A549 (cell line): ENCODE results near the gene RETREG1. TPM values are rescaled to one million over a fixed set of nuclear protein-coding genes. Genes with fewer than 3 reads are reported as not detected.
A peak's percentile ranks its signal among the peaks of the same experiment; 100 is the strongest.

Experiments used
- ATAC-seq, 2 experiments: fragments of 200-7000 bp in 1 of 2; fragments of >200 bp in 1 of 2; cut with Nextera tagmentation in 1 of 2; cut with Tn5 transposase in 1 of 2; 3 replicates each; pipeline versions ENCODE4 v1.8.0 to v1.9.1; 2018 to 2020; ENCODE audit warnings: mild to moderate bottlenecking in 1 of 2, moderate library complexity in 1 of 2
- CTCF ChIA-PET: fragments of 300-600 bp; sonication (Branson Sonifier 250); formaldehyde crosslinking; extraction: SDS; loops from one replicate; lab custom pipeline; 2021; ENCODE audit warnings: antibody characterized with exemption, inconsistent platforms; lab: Yijun Ruan, JAX
- POLR2A ChIA-PET: fragments of 350-600 bp; formaldehyde crosslinking; extraction: SDS; loops from one replicate; lab custom pipeline; 2021; ENCODE audit warnings: antibody characterized with exemption, inconsistent platforms; lab: Yijun Ruan, JAX
- DNase-seq, 2 experiments: peaks; one replicate each; pipeline versions ENCODE4 v3.0.0 to v3.0.0-alpha.2; 2011 to 2016; ENCODE audit warnings: low read depth in 1 of 2, low spot score in 1 of 2
- FAIRE-seq: peaks from 2 replicates; lab custom pipeline; 2011; peaks lifted over from hg19 to GRCh38; lab: Jason Lieb, UNC
- H3K27ac ChIP-seq, 2 experiments: fragments of >200 bp; sonication (Bioruptor Twin); formaldehyde crosslinking; 3 replicates each; pipeline ENCODE4 v1.5.1; 2016 to 2017
- H3K4me1 ChIP-seq: fragments of >200 bp; sonication (Bioruptor Twin); formaldehyde crosslinking; 3 replicates; pipeline ENCODE4 v1.6.1; 2016
- H3K4me2 ChIP-seq: fragments of >200 bp; sonication (Bioruptor Twin); formaldehyde crosslinking; 3 replicates; pipeline ENCODE4 v1.6.1; 2016
- H3K4me3 ChIP-seq: fragments of >200 bp; sonication (Bioruptor Twin); formaldehyde crosslinking; 3 replicates; pipeline ENCODE4 v1.5.1; 2016
- H3K9me3 ChIP-seq: fragments of >200 bp; sonication (Bioruptor Twin); formaldehyde crosslinking; 3 replicates; pipeline ENCODE4 v1.6.1; 2016
- CHD2 ChIP-seq: fragments of 150-350 bp; IDR thresholded peaks from 2 replicates; pipeline ENCODE4 v1.6.1; 2014; ENCODE audit warnings: low read length; ENCODE audit not compliant: partially characterized antibody
- CHD4 ChIP-seq: fragments of 200-600 bp; sonication (generic); IDR thresholded peaks from 2 replicates; pipeline ENCODE4 v1.6.1; 2016; ENCODE audit warnings: antibody characterized with exemption, mild to moderate bottlenecking, borderline replicate concordance
- ESRRA ChIP-seq: fragments of 150-350 bp; IDR thresholded peaks from 2 replicates; pipeline ENCODE4 v1.6.1; 2014; ENCODE audit warnings: mild to moderate bottlenecking, low read length, borderline replicate concordance
- FOSB ChIP-seq: fragments of 250-450 bp; sonication (Bioruptor Pico); IDR thresholded peaks from 2 replicates; pipeline ENCODE4 v1.5.0; 2020; ENCODE audit warnings: mild to moderate bottlenecking, moderate library complexity
- HEYL ChIP-seq: fragments of 250-450 bp; sonication (Bioruptor Pico); IDR thresholded peaks from 2 replicates; pipeline ENCODE4 v1.8.0; 2021; ENCODE audit warnings: mild to moderate bottlenecking, moderate library complexity
- HOXB13 ChIP-seq: fragments of 250-450 bp; sonication (Bioruptor Pico); IDR thresholded peaks from 2 replicates; pipeline ENCODE4 v1.5.0; 2020; ENCODE audit warnings: low read depth, mild to moderate bottlenecking, moderate library complexity
- JUN ChIP-seq, 2 experiments: fragments of >200 bp; sonication (Bioruptor Twin); formaldehyde crosslinking; IDR thresholded peaks; 2 replicates in 1 of 2; 3 replicates in 1 of 2; pipeline ENCODE4 v1.6.1; 2016 to 2017
- NFE2L2 ChIP-seq: fragments of 150-350 bp; conservative IDR thresholded peaks from 2 replicates; pipeline ENCODE4 v1.6.1; 2014; ENCODE audit warnings: low read length
- NPAS2 ChIP-seq: fragments of 250-450 bp; sonication (Bioruptor Pico); IDR thresholded peaks from 2 replicates; pipeline ENCODE4 v1.8.0; 2022; ENCODE audit warnings: mild to moderate bottlenecking, moderate library complexity, borderline replicate concordance
- POLR2A ChIP-seq: IDR thresholded peaks from 2 replicates; pipeline ENCODE4 v1.6.1; 2012; ENCODE audit warnings: mild to moderate bottlenecking, low read length
- RARB ChIP-seq: fragments of 250-450 bp; sonication (Bioruptor Pico); IDR thresholded peaks from 2 replicates; pipeline ENCODE4 v1.8.0; 2021; ENCODE audit warnings: mild to moderate bottlenecking, moderate library complexity
- RCOR1 ChIP-seq: fragments of 150-350 bp; IDR thresholded peaks from 2 replicates; pipeline ENCODE4 v1.6.1; 2014; ENCODE audit warnings: antibody characterized with exemption, low read length, low read depth
- RFX5 ChIP-seq: fragments of 450-650 bp; IDR thresholded peaks from 2 replicates; pipeline ENCODE4 v1.7.1; 2014; ENCODE audit warnings: antibody characterized with exemption, mild to moderate bottlenecking, moderate library complexity
- SMC3 ChIP-seq: fragments of >200 bp; sonication (Bioruptor Twin); formaldehyde crosslinking; IDR thresholded peaks from 3 replicates; pipeline ENCODE4 v1.6.1; 2018; ENCODE audit warnings: inconsistent platforms
- TFCP2L1 ChIP-seq: fragments of 250-450 bp; sonication (Bioruptor Pico); IDR thresholded peaks from 2 replicates; pipeline ENCODE4 v1.5.0; 2021; ENCODE audit warnings: mild to moderate bottlenecking
- TP53 ChIP-seq: fragments of 250-450 bp; sonication (Bioruptor Pico); IDR thresholded peaks from 2 replicates; pipeline ENCODE4 v1.5.0; 2021; ENCODE audit warnings: mild to moderate bottlenecking, moderate library complexity
- ZFP36 ChIP-seq: fragments of 450-650 bp; IDR thresholded peaks from 2 replicates; pipeline ENCODE4 v1.6.1; 2014; ENCODE audit warnings: borderline replicate concordance; ENCODE audit not compliant: partially characterized antibody
- ZNF302 ChIP-seq: fragments of 250-450 bp; sonication (Bioruptor Pico); IDR thresholded peaks from 2 replicates; pipeline ENCODE4 v1.9.0; 2021; ENCODE audit warnings: inconsistent platforms, mild to moderate bottlenecking, moderate library complexity
- WGBS: methylation state at CpG from one replicate; pipeline ENCODE4 v1.1.6; 2017; ENCODE audit errors: missing lambda C conversion rate; 5-methylcytosine and 5-hydroxymethylcytosine counted together
- polyA plus RNA-seq, 4 experiments: library from polyadenylated mRNA; depleted of rRNA in 3 of 4; stranded (reverse); fragments of >200 nt; fragmentation: RNase III in 1 of 4; extraction: RNeasy Plus Mini Kit Qiagen cat#74134 plus additional on column Dnase treatment in 1 of 4; gene quantifications; 2 replicates in 3 of 4; 3 replicates in 1 of 4; pipeline ENCODE4 v1.2.3, GENCODE V29; 2011 to 2017
- TF ChIP-seq, protein P1 (sequence below): fragments of >200 bp; sonication (Bioruptor Twin); formaldehyde crosslinking; IDR thresholded peaks from 3 replicates; pipeline ENCODE4 v1.5.1; 2016
- TF ChIP-seq, protein P2 (sequence below): fragments of 450-650 bp; IDR thresholded peaks from 2 replicates; pipeline ENCODE4 v1.6.1; 2014; ENCODE audit warnings: antibody characterized with exemption
- TF ChIP-seq, protein P3 (sequence below): IDR thresholded peaks from 2 replicates; pipeline ENCODE4 v1.6.1; 2012
- TF ChIP-seq, protein P4 (sequence below): IDR thresholded peaks from 2 replicates; pipeline ENCODE4 v1.6.1; 2012; ENCODE audit warnings: low read depth, borderline replicate concordance
- TF ChIP-seq, protein P5 (sequence below): IDR thresholded peaks from 2 replicates; pipeline ENCODE4 v1.6.1; 2012

Gene RETREG1
- polyA plus RNA-seq, 2 of the 4 experiments (the other 2 are of a cell fraction) = 2.1 to 3.4 TPM

DNA sequence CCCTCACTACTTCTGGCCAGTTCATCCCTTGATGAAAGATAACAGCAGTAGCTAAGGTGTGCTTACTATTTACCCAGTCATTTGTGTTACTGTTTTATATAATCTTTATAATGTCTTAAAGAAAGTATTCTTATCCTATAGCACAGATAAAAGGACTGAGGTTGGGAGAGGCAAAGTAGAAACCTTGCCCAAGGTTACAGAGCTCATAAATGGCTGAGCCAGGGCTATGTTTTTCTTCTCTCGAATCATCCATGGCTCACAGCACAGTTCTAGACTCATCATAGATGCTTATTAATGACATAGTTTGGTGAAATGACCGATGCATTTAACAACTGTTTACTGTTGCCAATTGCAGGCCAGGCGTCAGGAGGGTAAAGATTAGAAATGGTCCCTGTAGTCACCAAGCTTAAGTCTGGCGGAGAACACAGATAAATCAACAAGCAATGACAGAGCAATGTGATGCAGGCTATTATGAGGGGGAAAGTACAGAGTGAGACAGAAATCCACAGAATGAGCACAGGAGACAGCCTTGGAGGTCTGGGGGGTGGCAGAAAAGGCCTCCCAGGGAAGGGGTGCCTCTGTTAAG is 85.6 kb downstream of the RETREG1 start:
- H3K9me3 ChIP-seq = no peaks in the 10 kb centered on the region
- ChIA-PET POLR2A (no interaction called here), CTCF (interaction anchor here (0.7 kb wide), 1 partner anchor 22 kb away, joined by 3 read pairs; no protein-coding TSS in a partner anchor)
- H3K4me2 ChIP-seq = no peak overlapping the region
- DNase-seq (no peak), ATAC-seq (no peak), FAIRE-seq (no peak)
- no peak overlapping the region for H3K4me3 ChIP-seq
- WGBS = 61% methylated on average over 4 of the region's 4 CpGs
- H3K4me1 ChIP-seq = 0 out of 3 replicates have a peak, but pooled peaks cover 4% of the 10 kb centered on the region
- H3K27ac ChIP-seq = no peak overlapping the region
- TF ChIP-seq CHD2 (no peak), HOXB13 (no peak), HEYL (CRISPR knock-in tag) (no peak), RFX5 (no peak), SMC3 (no peak)
- TF ChIP-seq, protein P1, sequence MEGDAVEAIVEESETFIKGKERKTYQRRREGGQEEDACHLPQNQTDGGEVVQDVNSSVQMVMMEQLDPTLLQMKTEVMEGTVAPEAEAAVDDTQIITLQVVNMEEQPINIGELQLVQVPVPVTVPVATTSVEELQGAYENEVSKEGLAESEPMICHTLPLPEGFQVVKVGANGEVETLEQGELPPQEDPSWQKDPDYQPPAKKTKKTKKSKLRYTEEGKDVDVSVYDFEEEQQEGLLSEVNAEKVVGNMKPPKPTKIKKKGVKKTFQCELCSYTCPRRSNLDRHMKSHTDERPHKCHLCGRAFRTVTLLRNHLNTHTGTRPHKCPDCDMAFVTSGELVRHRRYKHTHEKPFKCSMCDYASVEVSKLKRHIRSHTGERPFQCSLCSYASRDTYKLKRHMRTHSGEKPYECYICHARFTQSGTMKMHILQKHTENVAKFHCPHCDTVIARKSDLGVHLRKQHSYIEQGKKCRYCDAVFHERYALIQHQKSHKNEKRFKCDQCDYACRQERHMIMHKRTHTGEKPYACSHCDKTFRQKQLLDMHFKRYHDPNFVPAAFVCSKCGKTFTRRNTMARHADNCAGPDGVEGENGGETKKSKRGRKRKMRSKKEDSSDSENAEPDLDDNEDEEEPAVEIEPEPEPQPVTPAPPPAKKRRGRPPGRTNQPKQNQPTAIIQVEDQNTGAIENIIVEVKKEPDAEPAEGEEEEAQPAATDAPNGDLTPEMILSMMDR = no peak

DNA sequence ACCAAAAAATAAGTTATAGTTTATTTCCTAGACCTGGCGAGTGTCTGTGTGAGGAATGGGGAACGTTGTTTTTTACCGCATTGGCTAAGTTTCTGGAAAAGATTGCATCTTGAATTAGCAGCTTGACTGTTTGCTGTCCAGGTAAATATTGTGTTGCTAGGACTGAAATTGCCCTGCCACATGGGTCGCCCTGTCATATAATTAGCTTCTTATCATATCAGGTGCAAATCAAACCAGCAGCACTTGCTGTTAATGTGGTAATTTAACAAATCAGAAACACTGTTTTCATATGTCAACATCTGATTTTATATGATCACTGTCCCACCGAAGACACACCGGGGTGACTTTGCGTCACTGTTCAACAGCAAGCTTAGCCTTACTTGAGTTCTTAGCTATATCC is 87.5 kb downstream of the RETREG1 start:
- ChIA-PET POLR2A (interaction anchor here (0.6 kb wide), 1 partner anchor 688 kb away, joined by 4 read pairs; the partner anchor contains the start of gene BASP1), CTCF (interaction anchor here (0.7 to 1.4 kb wide), 3 partner anchors 21 to 661 kb away, joined by 3 to 6 read pairs (median 3); no protein-coding TSS in a partner anchor)
- Histone ChIP-seq H3K4me3 (no peak overlapping the region), H3K9me3 (no peaks in the 10 kb centered on the region), H3K27ac (no peak overlapping the region), H3K4me2 (no peak overlapping the region), H3K4me1 (0 out of 3 replicates have a peak, but pooled peaks cover 4% of the 10 kb centered on the region)
- ATAC-seq = no peak
- no peak for FAIRE-seq
- no peak for TF ChIP-seq HEYL (CRISPR knock-in tag)
- TF ChIP-seq JUN (IDR thresholded peaks at IDR 0.05) = no peak
- TF ChIP-seq, protein P2, sequence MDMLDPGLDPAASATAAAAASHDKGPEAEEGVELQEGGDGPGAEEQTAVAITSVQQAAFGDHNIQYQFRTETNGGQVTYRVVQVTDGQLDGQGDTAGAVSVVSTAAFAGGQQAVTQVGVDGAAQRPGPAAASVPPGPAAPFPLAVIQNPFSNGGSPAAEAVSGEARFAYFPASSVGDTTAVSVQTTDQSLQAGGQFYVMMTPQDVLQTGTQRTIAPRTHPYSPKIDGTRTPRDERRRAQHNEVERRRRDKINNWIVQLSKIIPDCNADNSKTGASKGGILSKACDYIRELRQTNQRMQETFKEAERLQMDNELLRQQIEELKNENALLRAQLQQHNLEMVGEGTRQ = no peak
- 84% methylated on average over 7 of the region's 7 CpGs for WGBS
- DNase-seq = no peak

DNA sequence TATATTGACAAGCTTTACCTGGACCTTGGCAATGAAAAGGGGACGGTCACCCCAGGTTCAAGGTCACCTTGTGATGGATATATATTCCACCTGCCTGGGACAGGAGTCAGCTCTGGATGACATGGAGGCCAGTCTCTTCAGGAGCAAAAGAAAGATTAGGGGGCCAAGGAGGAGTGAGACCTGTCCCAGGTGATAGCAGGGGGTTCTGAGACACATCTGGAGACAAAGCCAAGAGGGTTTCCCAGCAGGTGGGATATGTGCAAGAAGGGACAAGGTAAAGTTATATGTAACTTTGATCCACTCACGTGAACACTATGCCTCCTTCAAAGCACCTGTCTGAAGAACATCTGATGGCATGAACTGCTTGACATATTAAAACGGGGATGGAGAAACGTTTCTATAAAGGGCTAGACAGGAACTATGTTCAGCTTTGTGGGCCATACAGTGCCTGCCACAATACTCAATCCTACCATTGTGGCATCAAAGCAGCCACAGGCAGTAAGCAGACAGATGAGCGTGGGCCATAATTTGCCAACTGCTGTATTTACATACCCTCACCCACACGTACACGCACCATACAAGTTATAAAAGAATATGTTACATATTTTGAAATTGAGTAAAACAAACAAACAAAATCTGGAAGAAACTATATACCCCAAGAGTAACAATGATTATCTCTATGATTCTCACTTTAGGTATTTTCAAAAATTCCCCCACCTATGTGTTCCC is 88.3 kb downstream of the RETREG1 start:
- Histone ChIP-seq H3K4me3 (no peak overlapping the region), H3K4me1 (0 out of 3 replicates have a peak, but pooled peaks cover 4% of the 10 kb centered on the region), H3K27ac (no peak overlapping the region)
- POLR2A ChIA-PET = no interaction called here
- 58% methylated on average over 7 of the region's 7 CpGs for WGBS
- TF ChIP-seq POLR2A (no peak), RARB (no peak), CHD4 (no peak), FOSB (CRISPR knock-in tag) (no peak)
- TF ChIP-seq, protein P3, sequence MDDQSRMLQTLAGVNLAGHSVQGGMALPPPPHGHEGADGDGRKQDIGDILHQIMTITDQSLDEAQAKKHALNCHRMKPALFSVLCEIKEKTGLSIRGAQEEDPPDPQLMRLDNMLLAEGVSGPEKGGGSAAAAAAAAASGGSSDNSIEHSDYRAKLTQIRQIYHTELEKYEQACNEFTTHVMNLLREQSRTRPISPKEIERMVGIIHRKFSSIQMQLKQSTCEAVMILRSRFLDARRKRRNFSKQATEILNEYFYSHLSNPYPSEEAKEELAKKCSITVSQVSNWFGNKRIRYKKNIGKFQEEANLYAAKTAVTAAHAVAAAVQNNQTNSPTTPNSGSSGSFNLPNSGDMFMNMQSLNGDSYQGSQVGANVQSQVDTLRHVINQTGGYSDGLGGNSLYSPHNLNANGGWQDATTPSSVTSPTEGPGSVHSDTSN = no peak
- TF ChIP-seq, all 56 proteins: peak for 0
- FAIRE-seq = no peak
- no peak for DNase-seq
- no peak overlapping the region for H3K4me2 ChIP-seq
- H3K9me3 ChIP-seq = no peaks in the 10 kb centered on the region
- CTCF ChIA-PET = interaction anchor here (1.0 to 1.4 kb wide), 2 partner anchors 22 to 39 kb away, joined by 3 to 6 read pairs; no protein-coding TSS in a partner anchor
- ATAC-seq = 0 out of 6 replicates have a peak, but pooled peaks of 1 of the 2 experiments have one; percentile 17

DNA sequence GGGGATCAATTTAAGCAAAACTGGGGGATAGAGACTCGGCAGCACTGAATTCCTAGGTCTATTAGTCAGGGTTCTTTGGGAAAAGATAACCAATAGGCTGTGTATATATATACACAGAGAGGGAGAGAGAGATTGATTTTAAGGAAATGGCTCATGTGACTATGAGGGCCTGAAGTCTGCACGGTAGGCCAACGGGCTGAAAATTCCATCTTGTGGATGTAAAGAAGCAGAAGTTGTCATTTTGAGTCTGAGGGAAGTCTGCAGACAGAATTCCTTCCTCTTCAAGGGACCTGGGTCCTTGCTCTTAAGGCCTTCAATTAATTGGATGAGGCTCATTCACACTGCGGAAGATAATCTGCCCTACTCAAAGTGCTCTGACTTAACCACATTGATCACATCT is 91.1 kb downstream of the RETREG1 start:
- H3K4me2 ChIP-seq = no peak overlapping the region
- H3K27ac ChIP-seq = no peak overlapping the region
- TF ChIP-seq, protein P4, sequence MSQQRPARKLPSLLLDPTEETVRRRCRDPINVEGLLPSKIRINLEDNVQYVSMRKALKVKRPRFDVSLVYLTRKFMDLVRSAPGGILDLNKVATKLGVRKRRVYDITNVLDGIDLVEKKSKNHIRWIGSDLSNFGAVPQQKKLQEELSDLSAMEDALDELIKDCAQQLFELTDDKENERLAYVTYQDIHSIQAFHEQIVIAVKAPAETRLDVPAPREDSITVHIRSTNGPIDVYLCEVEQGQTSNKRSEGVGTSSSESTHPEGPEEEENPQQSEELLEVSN = no peak
- TF ChIP-seq RCOR1 (no peak), RARB (no peak), NPAS2 (CRISPR knock-in tag) (no peak), ESRRA (no peak), ZFP36 (no peak), TFCP2L1 (no peak), TP53 (CRISPR knock-in tag) (no peak), NFE2L2 (no peak), HOXB13 (no peak), ZNF302 (CRISPR knock-in tag) (no peak)
- TF ChIP-seq, protein P2 = no peak
- TF ChIP-seq, protein P5, sequence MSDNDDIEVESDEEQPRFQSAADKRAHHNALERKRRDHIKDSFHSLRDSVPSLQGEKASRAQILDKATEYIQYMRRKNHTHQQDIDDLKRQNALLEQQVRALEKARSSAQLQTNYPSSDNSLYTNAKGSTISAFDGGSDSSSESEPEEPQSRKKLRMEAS = no peak
- no peak for FAIRE-seq
- no peak overlapping the region for H3K4me3 ChIP-seq
- no peak for ATAC-seq
- no peak for DNase-seq
- no peaks in the 10 kb centered on the region for H3K9me3 ChIP-seq
- WGBS = 59% methylated on average over 4 of the region's 4 CpGs
- ChIA-PET POLR2A (no interaction called here), CTCF (no interaction called here)
- peaks cover 13% of the 10 kb centered on the region; the same call in 2 of the 3 replicates for H3K4me1 ChIP-seq
